Activated CD4-positive, alpha-beta T cell treated with anti-CD3 and anti-CD28 coated beads, Interleukin-2, amount 10 ng/mL, durations not matched to agents 7 days and 5 days (primary cell): ENCODE measurements around the gene ICAM2. TPM values are rescaled to one million over a fixed set of nuclear protein-coding genes. Genes with fewer than 3 reads are reported as not detected.
A peak's percentile ranks its signal among the peaks of the same experiment; 100 is the strongest.

Source experiments
- CTCF ChIA-PET: fragments of 350-600 bp; sonication (Branson Sonifier 250); formaldehyde crosslinking; loops from one replicate; lab custom pipeline; 2021; ENCODE audit warnings: antibody characterized with exemption; lab: Charles Lee
- POLR2A ChIA-PET: fragments of 350-600 bp; sonication (Branson Sonifier 250); formaldehyde crosslinking; loops from one replicate; lab custom pipeline; 2021; ENCODE audit warnings: antibody characterized with exemption; lab: Charles Lee
- DNase-seq: peaks from one replicate; pipeline ENCODE4 v3.0.0-alpha.2; 2020
- H3K27ac Mint-ChIP-seq: one replicate; pipeline ENCODE4 v1.8.0; 2021; ENCODE audit warnings: mild to moderate bottlenecking, moderate library complexity, mixed read lengths
- H3K27me3 Mint-ChIP-seq: one replicate; pipeline ENCODE4 v1.8.0; 2021; ENCODE audit warnings: mixed read lengths
- H3K36me3 Mint-ChIP-seq: one replicate; pipeline ENCODE4 v1.8.0; 2021; ENCODE audit warnings: low read depth, mixed read lengths
- H3K4me1 Mint-ChIP-seq: one replicate; pipeline ENCODE4 v1.8.0; 2021; ENCODE audit warnings: mixed read lengths
- H3K4me3 Mint-ChIP-seq: one replicate; pipeline ENCODE4 v1.8.0; 2021; ENCODE audit warnings: mild to moderate bottlenecking, moderate library complexity, mixed read lengths
- H3K9me3 Mint-ChIP-seq: one replicate; pipeline ENCODE4 v1.8.0; 2021; ENCODE audit warnings: mixed read lengths
- total RNA-seq, 2 experiments: library from RNA; stranded (reverse); gene quantifications; one replicate each; pipeline ENCODE4 v1.2.3, GENCODE V29; 2021

Gene ICAM2
- total RNA-seq, 2 experiments from 2014 or later = 113 to 116 TPM

DNA sequence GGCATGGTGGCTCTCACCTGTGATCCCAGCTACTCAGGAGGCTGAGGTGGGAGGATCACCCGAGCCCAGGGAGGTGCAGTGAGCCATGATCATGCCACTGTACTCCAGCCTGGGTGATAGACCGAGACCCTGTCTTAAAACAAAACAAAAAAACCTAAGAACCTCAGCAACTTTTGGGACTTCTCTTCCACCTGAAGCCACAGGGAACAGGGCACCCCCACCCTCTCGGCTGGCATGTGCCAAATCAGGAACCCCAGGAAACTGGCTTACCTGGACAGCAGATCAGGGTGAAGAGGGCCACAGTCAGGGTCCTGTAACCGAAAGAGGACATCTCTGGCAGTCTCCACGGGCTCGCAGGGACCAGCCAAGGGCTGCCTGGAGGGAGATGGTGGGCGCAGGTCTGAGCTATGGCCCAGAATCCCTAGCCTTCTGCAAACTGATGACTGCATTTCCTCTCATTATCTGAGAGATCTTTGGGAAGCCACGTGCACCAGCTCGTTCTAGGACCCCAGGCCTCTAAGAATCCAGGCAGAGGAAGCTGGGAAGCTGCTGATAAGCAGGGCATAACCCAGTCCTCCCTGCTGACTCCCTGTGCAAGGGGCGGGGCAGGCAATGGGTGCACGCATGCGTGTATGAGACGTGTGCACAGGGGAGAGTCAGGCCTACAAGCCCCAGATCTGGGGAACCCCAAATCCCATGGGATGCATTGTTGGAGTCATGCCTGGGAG lies 13.9 kb downstream of the ICAM2 start:
- peaks cover 51% of the 10 kb centered on the region for H3K36me3 Mint-ChIP-seq
- CTCF ChIA-PET = interaction anchor here (0.6 to 1.6 kb wide), 7 partner anchors 10 to 1011 kb away, joined by 3 to 6 read pairs (median 3); no protein-coding TSS in a partner anchor
- peaks cover 40% of the 10 kb centered on the region for H3K4me1 Mint-ChIP-seq
- no peaks in the 10 kb centered on the region for H3K27me3 Mint-ChIP-seq
- no peak overlapping the region for H3K4me3 Mint-ChIP-seq
- POLR2A ChIA-PET = interaction anchor here (0.6 kb wide), 1 partner anchor 119 kb away, joined by 6 read pairs; no protein-coding TSS in a partner anchor
- no peaks in the 10 kb centered on the region for H3K9me3 Mint-ChIP-seq
- H3K27ac Mint-ChIP-seq = peak overlapping the region; percentile 62
- DNase-seq = no peak

DNA sequence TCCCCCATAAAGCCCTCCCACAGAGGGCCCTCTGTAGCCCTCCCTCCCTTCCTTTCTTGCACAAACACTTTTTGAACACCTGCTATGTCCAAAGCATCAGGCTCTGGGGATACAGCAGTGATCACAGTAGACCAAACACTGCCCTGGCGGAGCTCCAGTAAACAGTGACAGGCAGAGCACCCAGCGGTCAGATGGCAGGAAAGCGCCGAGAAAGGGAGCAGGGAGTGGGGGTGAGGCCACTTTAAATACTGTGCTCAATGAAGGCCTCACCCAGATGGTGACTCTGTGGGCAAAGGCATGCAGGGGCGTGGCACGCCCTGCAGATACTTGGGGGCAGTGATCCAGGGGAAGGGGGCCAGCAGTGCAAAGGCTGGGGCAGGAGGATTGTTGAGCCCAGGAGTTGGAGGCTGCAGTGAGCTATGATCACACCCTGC lies 14.7 kb downstream of the ICAM2 start:
- CTCF ChIA-PET = interaction anchor here (1.0 to 1.6 kb wide), 6 partner anchors 11 to 157 kb away, joined by 3 to 6 read pairs (median 4); no protein-coding TSS in a partner anchor
- Mint-ChIP-seq H3K36me3 (peaks cover 46% of the 10 kb centered on the region), H3K27ac (no peak overlapping the region), H3K27me3 (no peaks in the 10 kb centered on the region), H3K9me3 (no peaks in the 10 kb centered on the region), H3K4me3 (no peak overlapping the region), H3K4me1 (peaks cover 35% of the 10 kb centered on the region)
- POLR2A ChIA-PET = no interaction called here
- no peak for DNase-seq

DNA sequence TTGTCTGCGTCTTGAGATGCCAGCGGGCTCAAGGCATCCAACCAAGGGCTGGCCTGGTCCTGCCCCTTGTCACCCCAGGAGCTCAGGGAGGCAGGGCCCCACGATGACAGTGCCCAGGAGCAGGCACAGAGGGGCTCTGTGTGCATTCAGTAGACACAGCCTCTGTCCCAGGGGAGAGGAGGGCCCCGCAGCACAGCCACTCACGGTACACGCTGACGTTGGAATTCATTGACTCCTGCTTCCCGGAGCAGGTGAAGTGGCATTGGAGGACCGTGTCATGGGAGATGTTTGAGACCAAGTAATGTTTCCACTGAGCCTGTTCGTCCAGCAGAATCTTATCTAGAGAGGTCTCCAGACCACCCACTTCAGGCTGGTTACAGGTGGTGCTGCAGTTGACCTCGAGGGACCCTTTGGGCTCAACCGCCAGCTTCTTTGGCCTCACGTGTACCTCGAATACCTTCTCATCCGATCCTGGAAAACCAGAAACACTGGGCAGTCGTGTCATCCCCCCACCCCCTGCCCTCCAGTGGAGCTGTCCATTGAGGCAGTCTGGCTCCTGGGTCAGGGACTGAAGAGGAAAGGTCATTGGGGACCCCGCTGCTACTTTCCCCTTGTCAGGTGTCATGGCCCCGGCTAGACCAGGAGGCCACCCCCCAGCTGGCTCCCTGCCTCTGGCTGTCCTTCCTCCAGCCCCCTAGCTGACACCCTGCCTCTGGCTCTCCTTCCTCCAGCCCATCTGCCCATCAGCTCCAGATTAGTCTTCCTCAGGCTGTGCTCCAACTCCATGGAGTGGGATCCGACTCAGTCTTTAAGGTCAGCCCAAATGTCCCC lies 15.3 kb downstream of the ICAM2 start:
- peak overlapping the region; percentile 36 for H3K27ac Mint-ChIP-seq
- no peaks in the 10 kb centered on the region for H3K27me3 Mint-ChIP-seq
- ChIA-PET CTCF (interaction anchor here (0.6 to 1.6 kb wide), 7 partner anchors 11 to 157 kb away, joined by 3 to 6 read pairs (median 3); no protein-coding TSS in a partner anchor), POLR2A (no interaction called here)
- peaks cover 35% of the 10 kb centered on the region for H3K4me1 Mint-ChIP-seq
- peaks cover 42% of the 10 kb centered on the region for H3K36me3 Mint-ChIP-seq
- no peaks in the 10 kb centered on the region for H3K9me3 Mint-ChIP-seq
- H3K4me3 Mint-ChIP-seq = no peak overlapping the region
- no peak for DNase-seq

DNA sequence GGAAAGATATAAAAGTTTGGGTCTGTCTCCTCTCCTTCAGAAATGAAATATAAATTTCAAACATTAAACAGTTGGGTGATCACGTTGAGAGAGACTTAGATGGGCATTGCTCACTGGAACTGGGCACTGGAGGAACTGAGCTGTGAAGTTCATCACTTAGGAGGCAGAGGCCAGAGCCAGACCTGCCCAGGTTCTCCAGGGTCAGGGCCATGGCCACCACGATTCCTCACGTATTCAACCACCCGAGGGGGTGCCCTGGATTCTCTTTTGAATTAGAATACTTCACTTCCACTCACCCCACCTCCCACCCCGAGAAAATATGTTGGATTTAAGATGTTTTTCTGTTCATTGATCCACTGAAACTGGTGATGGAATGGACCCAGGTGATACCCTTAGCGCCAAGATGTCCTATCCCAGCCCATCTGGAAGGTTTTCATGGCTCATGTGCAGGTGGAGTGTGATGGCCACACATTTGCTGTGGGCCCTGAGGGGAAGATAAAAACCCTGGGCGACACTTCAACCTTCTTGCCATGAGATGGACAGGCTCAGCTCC lies 16.1 kb downstream of the ICAM2 start:
- Mint-ChIP-seq H3K4me1 (peaks cover 37% of the 10 kb centered on the region), H3K27ac (peak overlapping the region; percentile 13), H3K9me3 (no peaks in the 10 kb centered on the region), H3K4me3 (no peak overlapping the region), H3K27me3 (no peaks in the 10 kb centered on the region), H3K36me3 (peaks cover 40% of the 10 kb centered on the region)
- DNase-seq = no peak
- ChIA-PET POLR2A (interaction anchor here (0.6 kb wide), 1 partner anchor 47 kb away, joined by 3 read pairs; no protein-coding TSS in a partner anchor), CTCF (interaction anchor here (0.6 to 1.3 kb wide), 5 partner anchors 12 to 661 kb away, joined by 3 to 6 read pairs (median 3); no protein-coding TSS in a partner anchor)

DNA sequence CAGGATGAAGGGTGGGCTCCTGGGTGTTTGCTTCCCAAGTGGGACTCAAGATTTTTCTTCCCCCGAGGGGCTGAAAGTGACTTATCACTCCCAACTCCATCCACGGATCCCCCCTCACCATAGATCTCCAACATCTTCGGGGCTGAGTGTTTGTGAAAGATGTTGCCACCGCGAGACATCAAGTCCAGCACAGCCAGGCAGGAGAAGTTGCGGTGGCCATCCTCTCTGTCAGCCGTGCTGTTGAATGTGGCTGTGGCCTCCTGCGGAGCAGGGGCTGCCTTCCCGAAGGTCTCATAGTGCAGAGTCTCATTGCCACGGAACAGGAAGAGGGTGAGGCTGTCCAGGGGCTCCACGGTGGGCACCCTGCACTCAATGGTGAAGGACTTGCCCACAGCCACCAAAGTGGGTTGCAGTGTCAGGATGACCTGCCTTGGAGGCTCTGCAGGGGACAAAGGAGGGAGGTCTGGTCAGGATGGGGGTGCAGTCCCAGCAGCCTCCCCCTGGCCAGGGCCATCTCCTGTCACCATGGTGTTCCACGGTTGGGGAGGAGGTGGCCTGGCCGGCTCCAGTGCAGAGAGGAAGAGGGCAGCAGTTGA lies 16.8 kb downstream of the ICAM2 start:
- H3K4me3 Mint-ChIP-seq = no peak overlapping the region
- H3K27ac Mint-ChIP-seq = no peak overlapping the region
- H3K36me3 Mint-ChIP-seq = peaks cover 37% of the 10 kb centered on the region
- H3K4me1 Mint-ChIP-seq = peaks cover 38% of the 10 kb centered on the region
- ChIA-PET POLR2A (no interaction called here), CTCF (interaction anchor here (1.4 kb wide), 1 partner anchor 17 kb away, joined by 7 read pairs; the partner anchor contains the start of gene ICAM2)
- H3K27me3 Mint-ChIP-seq = no peaks in the 10 kb centered on the region
- no peak for DNase-seq
- no peaks in the 10 kb centered on the region for H3K9me3 Mint-ChIP-seq

DNA sequence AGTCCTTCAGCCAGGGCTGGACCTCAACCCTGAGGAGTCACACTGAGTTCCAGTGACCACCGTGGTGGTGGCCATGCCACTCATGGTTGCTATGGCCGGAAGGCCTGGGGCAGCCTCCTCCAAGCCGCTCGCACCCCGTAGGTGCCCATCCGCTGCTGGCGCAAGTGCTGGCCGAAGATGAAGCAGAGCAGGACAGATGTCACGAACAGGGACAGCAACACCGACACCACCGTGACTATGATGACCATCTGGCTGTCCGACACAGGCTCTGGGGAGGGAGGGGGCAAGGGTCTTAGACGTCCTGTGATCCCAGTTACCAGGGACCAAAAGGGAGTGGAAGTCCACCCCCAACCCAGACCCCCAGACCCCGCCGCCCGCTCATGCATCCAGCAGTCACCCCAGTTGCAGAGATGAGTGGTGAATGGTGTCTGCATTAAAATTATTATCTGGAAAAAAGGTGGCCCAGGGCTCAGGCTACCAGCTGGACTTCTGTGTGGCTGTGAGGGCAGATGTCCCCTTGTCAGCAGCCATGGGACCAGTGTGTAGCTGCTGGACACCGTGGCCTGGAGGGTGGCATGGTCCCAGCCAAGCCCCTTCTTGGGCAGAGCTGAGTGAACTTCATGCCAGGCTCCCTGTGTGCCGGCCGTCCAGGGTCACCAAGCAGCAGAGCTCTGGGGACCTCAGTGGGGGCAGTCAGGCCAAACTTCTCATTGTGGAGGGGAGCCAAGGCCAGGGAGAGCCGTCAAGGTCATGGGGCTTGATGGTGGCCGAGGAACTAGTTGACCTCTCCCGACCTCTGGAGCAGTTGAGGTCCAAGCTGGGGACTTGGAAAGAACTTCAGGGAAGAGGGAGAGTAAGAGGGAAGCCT lies 17.5 kb downstream of the ICAM2 start:
- H3K9me3 Mint-ChIP-seq = no peaks in the 10 kb centered on the region
- no peak overlapping the region for H3K4me3 Mint-ChIP-seq
- no peak for DNase-seq
- no peak overlapping the region for H3K27ac Mint-ChIP-seq
- H3K4me1 Mint-ChIP-seq = peaks cover 36% of the 10 kb centered on the region
- ChIA-PET CTCF (interaction anchor here (1.1 to 1.4 kb wide), 2 partner anchors 17 to 23 kb away, joined by 3 to 7 read pairs; partner anchors contain the start of gene ICAM2), POLR2A (no interaction called here)
- peaks cover 32% of the 10 kb centered on the region for H3K36me3 Mint-ChIP-seq
- H3K27me3 Mint-ChIP-seq = no peaks in the 10 kb centered on the region

DNA sequence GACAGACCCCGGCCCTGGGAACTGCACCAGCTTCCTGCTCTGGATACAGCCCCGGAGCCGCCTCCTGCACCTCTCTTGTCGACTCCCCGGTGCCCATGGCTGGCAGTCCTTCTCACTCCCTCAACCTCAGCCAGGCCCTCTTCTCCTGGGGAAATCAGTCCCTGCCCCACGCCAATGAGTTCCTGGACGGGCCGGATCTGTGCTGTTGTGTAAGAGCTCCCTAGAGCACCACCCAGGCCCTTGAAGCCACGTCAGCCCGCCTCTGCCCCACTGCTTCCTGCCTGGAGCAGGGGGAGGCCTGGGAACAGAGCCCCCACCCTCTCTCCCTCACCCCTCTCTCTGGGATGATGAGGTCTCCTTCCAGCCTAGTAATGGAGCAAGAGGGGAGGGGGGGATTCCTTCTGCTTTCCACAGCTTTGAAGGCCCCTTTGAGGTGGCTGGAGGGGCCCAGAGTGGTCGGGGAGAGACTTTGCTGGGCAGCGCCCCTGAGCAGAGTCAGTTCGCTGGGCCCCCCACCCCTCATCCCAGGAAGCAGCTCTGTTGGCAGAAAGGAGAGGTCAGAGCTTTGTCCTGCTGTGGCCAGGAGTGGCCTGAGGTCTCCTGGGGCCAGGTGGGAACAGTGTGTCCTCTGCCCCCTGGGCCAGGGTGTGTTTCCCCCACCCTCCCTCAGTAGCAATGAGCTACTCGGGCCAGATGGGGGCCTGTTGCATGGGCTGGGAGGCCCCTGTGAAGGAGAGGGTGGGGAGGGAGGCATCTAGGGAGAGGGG lies 18.5 kb downstream of the ICAM2 start:
- Mint-ChIP-seq H3K36me3 (peaks cover 31% of the 10 kb centered on the region), H3K4me1 (peaks cover 39% of the 10 kb centered on the region), H3K4me3 (no peak overlapping the region), H3K27ac (peak overlapping the region; percentile 41), H3K9me3 (no peaks in the 10 kb centered on the region), H3K27me3 (peaks cover under 1% of the 10 kb centered on the region)
- ChIA-PET CTCF (interaction anchor here (1.1 to 1.4 kb wide), 2 partner anchors 18 to 24 kb away, joined by 3 to 7 read pairs; partner anchors contain the start of gene ICAM2), POLR2A (no interaction called here)
- DNase-seq = no peak

DNA sequence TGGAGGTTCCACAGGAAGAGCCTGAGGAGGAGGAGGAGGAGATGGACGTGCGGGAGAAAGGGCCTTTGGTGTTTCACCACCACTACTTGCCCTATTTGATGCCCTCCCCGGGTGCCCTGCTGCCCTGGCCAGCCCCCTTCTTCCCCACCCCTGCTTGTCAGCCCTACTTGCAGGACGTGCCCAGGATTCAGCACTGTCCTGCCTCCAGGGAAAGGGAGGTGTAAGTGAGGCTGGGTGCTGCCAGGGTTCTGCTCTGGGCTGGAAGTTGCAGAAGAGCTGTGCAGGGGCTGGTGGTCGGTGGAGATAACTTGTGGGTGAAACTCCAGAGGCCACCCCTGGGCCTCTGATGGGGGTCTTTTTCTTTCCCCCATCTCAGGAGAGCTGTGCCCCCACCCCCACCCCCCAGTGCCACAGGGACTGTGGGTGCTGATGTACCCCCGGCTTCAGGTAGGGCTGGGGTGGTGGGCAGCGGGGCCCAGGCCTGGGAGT lies 19.3 kb downstream of the ICAM2 start:
- peaks cover 28% of the 10 kb centered on the region for H3K36me3 Mint-ChIP-seq
- peaks cover 43% of the 10 kb centered on the region for H3K4me1 Mint-ChIP-seq
- H3K27ac Mint-ChIP-seq = no peak overlapping the region
- no peak for DNase-seq
- peaks cover 6% of the 10 kb centered on the region for H3K27me3 Mint-ChIP-seq
- POLR2A ChIA-PET = no interaction called here
- CTCF ChIA-PET = no interaction called here
- H3K4me3 Mint-ChIP-seq = no peak overlapping the region
- no peaks in the 10 kb centered on the region for H3K9me3 Mint-ChIP-seq

DNA sequence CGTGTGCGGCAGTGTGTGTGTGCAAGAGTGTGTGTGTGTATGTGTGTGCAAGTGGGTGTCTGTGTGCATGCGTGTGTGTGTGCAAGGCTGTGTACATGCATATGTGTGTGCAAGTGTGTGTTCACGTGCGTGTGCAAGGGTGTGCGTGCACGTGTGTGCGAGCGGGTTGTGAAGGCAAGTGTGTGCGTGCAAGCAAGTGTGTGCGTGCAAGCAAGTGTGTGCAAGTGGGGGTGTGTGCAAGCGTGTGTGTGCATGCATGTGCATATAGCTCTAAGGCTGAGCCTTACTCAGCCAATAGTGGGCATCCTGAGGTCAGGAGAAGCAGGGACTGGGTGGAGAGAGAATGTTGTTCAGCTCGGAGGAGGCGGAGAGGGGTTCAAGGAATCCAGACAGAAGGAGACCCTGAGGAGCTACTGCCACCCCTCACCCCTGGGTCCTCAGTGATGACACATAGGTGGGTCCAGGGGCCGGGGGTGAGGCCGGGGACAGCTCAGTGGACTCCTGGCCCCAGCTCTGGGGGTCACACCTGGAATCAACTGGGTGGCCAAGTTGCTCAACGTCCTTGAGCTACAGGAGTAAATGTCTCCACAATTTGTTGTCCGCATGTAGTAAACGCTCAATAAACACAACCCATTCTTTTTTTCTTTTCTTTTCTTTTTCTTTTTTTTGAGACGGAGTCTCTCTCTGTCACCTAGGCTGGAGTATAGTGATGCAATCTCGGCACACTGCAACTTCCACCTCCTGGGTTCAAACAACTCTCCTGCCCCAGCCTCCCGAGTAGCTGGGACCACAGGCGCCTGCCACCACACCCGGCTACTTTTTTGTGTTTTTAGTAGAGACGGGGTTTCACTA lies 20.5 kb downstream of the ICAM2 start:
- POLR2A ChIA-PET = no interaction called here
- Mint-ChIP-seq H3K9me3 (no peaks in the 10 kb centered on the region), H3K27me3 (peaks cover 9% of the 10 kb centered on the region), H3K36me3 (peaks cover 19% of the 10 kb centered on the region), H3K27ac (peak overlapping the region; percentile 68), H3K4me3 (peak overlapping the region; percentile 85), H3K4me1 (peaks cover 46% of the 10 kb centered on the region)
- no peak for DNase-seq
- CTCF ChIA-PET = interaction anchor here (0.6 to 1.6 kb wide), 9 partner anchors 9 to 607 kb away, joined by 3 to 6 read pairs (median 3); partner anchors contain the start of genes GH1 and ICAM2
